Heart right ventricle (tissue), 16 donors: ENCODE results near the gene OR7C2. TPM values are rescaled to one million over a fixed set of nuclear protein-coding genes. Genes with fewer than 3 reads are reported as not detected.

Source experiments
- ATAC-seq, 8 donors: fragments of 200-7000 bp; cut with Tn5 transposase; one replicate each; pipeline ENCODE4 v1.9.1; 2020; ENCODE audit warnings: mild to moderate bottlenecking in 8 of 8, moderate library complexity in 8 of 8, moderate number of reproducible peaks in 1 of 8
- DNase-seq, 2 donors: peaks; one replicate each; pipeline ENCODE4 v3.0.0-alpha.2; 2020
- H3K27ac ChIP-seq, 10 donors: fragments of 200-600 bp; sonication (generic) in 2 of 10; one replicate each; pipeline versions ENCODE4 v1.5.0 to v1.8.0; 2020 to 2022; ENCODE audit warnings: mild to moderate bottlenecking in 3 of 10
- H3K27me3 ChIP-seq, 7 donors: fragments of 200-600 bp; one replicate each; pipeline ENCODE4 v1.8.0; 2021 to 2022; ENCODE audit warnings: mild to moderate bottlenecking in 2 of 7
- H3K36me3 ChIP-seq, 9 donors: fragments of 200-600 bp; sonication (generic) in 1 of 9; one replicate each; pipeline versions ENCODE4 v1.5.0 to v1.8.0; 2020 to 2022; ENCODE audit warnings: mild to moderate bottlenecking in 2 of 9
- H3K4me1 ChIP-seq, 9 donors: fragments of 200-600 bp; sonication (generic) in 1 of 9; one replicate each; pipeline versions ENCODE4 v1.5.0 to v1.8.0; 2020 to 2022; ENCODE audit warnings: mild to moderate bottlenecking in 4 of 9
- H3K4me3 ChIP-seq, 10 donors: fragments of 200-600 bp; sonication (generic) in 2 of 10; one replicate each; pipeline versions ENCODE4 v1.5.0 to v1.8.0; 2020 to 2022; ENCODE audit warnings: mild to moderate bottlenecking in 7 of 10, moderate library complexity in 2 of 10
- H3K9me3 ChIP-seq, 11 donors: fragments of 200-600 bp in 10 of 11; sonication (generic) in 2 of 11; one replicate each; pipeline versions ENCODE4 v1.5.0 to v1.8.0; 2013 to 2022; ENCODE audit warnings: mild to moderate bottlenecking in 2 of 11, control low read depth in 1 of 11, moderate library complexity in 1 of 11
- CTCF ChIP-seq, 9 donors: fragments of 200-600 bp; sonication (generic) in 2 of 9; IDR thresholded peaks; one replicate each; pipeline versions ENCODE4 v1.5.0 to v1.8.0; 2021 to 2022; ENCODE audit warnings: antibody characterized with exemption in 9 of 9, mild to moderate bottlenecking in 5 of 9, moderate library complexity in 1 of 9
- WGBS, 2 donors: extraction: QIAGEN DNeasy Blood & Tissue Kit; methylation state at CpG; one replicate each; pipeline ENCODE4 v1.1.7; 2013; ENCODE audit warnings: inconsistent platforms in 1 of 2; 5-methylcytosine and 5-hydroxymethylcytosine counted together
- intact Hi-C, 10 donors: fragments of 100-400 bp; cut with DNase I; formaldehyde crosslinking; loops; one replicate each; pipeline versions ENCODE4 v1.11.1 to v1.14.2; 2022
- polyA plus RNA-seq, 2 donors: library from polyadenylated mRNA; stranded (reverse); fragments of 200-250 nt; gene quantifications; one replicate each; pipeline ENCODE4 v1.2.3, GENCODE V29; 2013
- total RNA-seq, 10 donors: library from RNA; stranded (reverse); fragmentation: NEBNext Ultra II Directional in 3 of 10; extraction: Animal tissue kit (Norgen Biotek cat#: 25700) in 3 of 10; gene quantifications; one replicate each; pipeline versions ENCODE4 v1.2.1 to v1.2.4, GENCODE V29; 2021 to 2023
- donor health status: Arrhythmogenic right ventricular cardiomyopathy.
- donor health status: ischemic (EF 13 %, LVEDD 7.1; RV severe dilation, severe dysfunction).
- donor health status: healthy with polysubstance abuse.
- donor health status: DM: no; HTN: yes; CAD: no.
- donor health status: DM: no; HTN: no; CAD: no.
- donor health status: ischemic (EF 25% LVEDD 6.9; RV normal size, moderate dysfunction).
- donor health status: ischemic (EF 25% LVEDD 5.7; RV mildly dilated, moderate dysfunction).
- donor health status: healthy.
- donor health status: DM: yes; HTN: yes; CAD: no.
- donor health status: Ischemic cardiomyopathy.
- donor health status: ischemic (EF 35%, LVEDD 5.7; RV mildly dilated, moderate dysfunction).
- donor health status: nonischemic (EF 11% LVEDD 7.7; RV severe dilation, severe dysfunction).
- donor health status: DM: yes; HTN: yes; CAD: no.
- donor health status: PGD.
- donor health status: ischemic (EF 29% LVEDD 5.4; RV normal size, mild dysfunction).
- donor health status: nonischemic (EF 23%, LVEDD 6.1; RV moderate dilation, normal function).

Gene OR7C2
- total and polyA plus RNA-seq, 12 donors, result not detected

GRCh38 chr19:14954071-14954655 lies 12.9 kb downstream of the OR7C2 start:
- Histone ChIP-seq H3K27me3 (peaks cover 0 to 38% (median 9%) of the 10 kb centered on the region in 7 donors), H3K4me3 (no peak overlapping the region), H3K36me3 (no peaks in the 10 kb centered on the region), H3K4me1 (no peaks in the 10 kb centered on the region), H3K9me3 (peaks cover 0 to 26% (median 16%) of the 10 kb centered on the region in 11 donors), H3K27ac (no peak overlapping the region)
- no peak for DNase-seq
- WGBS, 2 donors, result 15 to 21% methylated on average over 24 of the region's 24 CpGs
- intact Hi-C loops, result no loop called here
- ATAC-seq, result no peak
- TF ChIP-seq CTCF (IDR thresholded peaks at IDR 0.05), result no peak

- Histone ChIP-seq H3K9me3 (peaks cover 0 to 55% (median 28%) of the 10 kb centered on the region in 11 donors), H3K36me3 (no peaks in the 10 kb centered on the region), H3K27me3 (peaks cover 0 to 23% (median 9%) of the 10 kb centered on the region in 7 donors), H3K4me1 (no peaks in the 10 kb centered on the region), H3K27ac (no peak overlapping the region), H3K4me3 (no peak overlapping the region)
- TF ChIP-seq CTCF (IDR thresholded peaks at IDR 0.05), result no peak
- 86 to 90% methylated on average over 3 of the region's 3 CpGs for WGBS, 2 donors
- intact Hi-C loops, result no loop called here
- no peak for DNase-seq
- ATAC-seq, result no peak
Measured at GRCh38 chr19:14957464-14957863, 16.2 kb downstream of the OR7C2 start.

- no peak for TF ChIP-seq CTCF (IDR thresholded peaks at IDR 0.05)
- 0 to 76% methylated on average over 1 of the region's 1 CpG for WGBS, 2 donors
- H3K9me3 ChIP-seq, result peaks cover 0 to 63% (median 34%) of the 10 kb centered on the region in 11 donors
Measured at GRCh38 chr19:14959263-14959662, 18.0 kb downstream of the OR7C2 start.

GRCh38 chr19:14961956-14962685 lies 20.8 kb downstream of the OR7C2 start:
- no peak for TF ChIP-seq CTCF (IDR thresholded peaks at IDR 0.05)
- Histone ChIP-seq H3K27me3 (peaks cover 0 to 2% (median 0%) of the 10 kb centered on the region in 7 donors), H3K4me3 (no peak overlapping the region), H3K27ac (no peak overlapping the region), H3K4me1 (no peaks in the 10 kb centered on the region), H3K9me3 (peaks cover 0 to 60% (median 34%) of the 10 kb centered on the region in 11 donors), H3K36me3 (no peaks in the 10 kb centered on the region)
- intact Hi-C loops, result no loop called here
- WGBS, 2 donors, result 90 to 91% methylated on average over 24 of the region's 24 CpGs
- no peak for DNase-seq
- no peak for ATAC-seq

More at GRCh38 chr19:14959263-14959662, 18.0 kb downstream of the OR7C2 start:
- no peaks in the 10 kb centered on the region for H3K36me3 ChIP-seq
- H3K4me1 ChIP-seq, result no peaks in the 10 kb centered on the region
- H3K27ac ChIP-seq, result no peak overlapping the region
- H3K4me3 ChIP-seq, result no peak overlapping the region
- ATAC-seq (no peak), DNase-seq (no peak)
- intact Hi-C loops, result no loop called here
- peaks cover 0 to 15% (median 3%) of the 10 kb centered on the region in 7 donors for H3K27me3 ChIP-seq
